ENCODE data around the gene SREBF1.

The SREBF1 gene

GRCh38 chr17:17822616-17823015 is 14.2 kb downstream of the SREBF1 start:
- no peak for DNase-seq

- DNase-seq = no peak
These were observed 14.6 kb downstream of the SREBF1 start for GRCh38 chr17:17822189-17822588.

- no peak for DNase-seq
These were observed 16.2 kb downstream of the SREBF1 start for GRCh38 chr17:17820463-17821158.

- DNase-seq = no peak
These were observed 16.7 kb downstream of the SREBF1 start for GRCh38 chr17:17820046-17820445.

GRCh38 chr17:17819561-17819995 is 17.2 kb downstream of the SREBF1 start:
- DNase-seq = no peak

GRCh38 chr17:17819111-17819510 is 17.7 kb downstream of the SREBF1 start:
- DNase-seq = no peak

GRCh38 chr17:17818088-17818526 is 18.7 kb downstream of the SREBF1 start:
- DNase-seq = no peak

- DNase-seq = no peak
These were observed 19.2 kb downstream of the SREBF1 start for GRCh38 chr17:17817552-17817947.

- DNase-seq = no peak
These were observed 19.8 kb downstream of the SREBF1 start for GRCh38 chr17:17816831-17817551.

GRCh38 chr17:17816240-17816814 is 20.5 kb downstream of the SREBF1 start:
- no peak for DNase-seq

GRCh38 chr17:17815436-17816200 is 21.2 kb downstream of the SREBF1 start:
- DNase-seq = no peak

- no peak for DNase-seq
These were observed 21.8 kb downstream of the SREBF1 start for GRCh38 chr17:17815062-17815406.

- DNase-seq = no peak
These were observed 22.4 kb downstream of the SREBF1 start for GRCh38 chr17:17814162-17815061.

GRCh38 chr17:17813725-17814095 is 23.1 kb downstream of the SREBF1 start:
- DNase-seq = no peak

- DNase-seq = no peak
These were observed 23.6 kb downstream of the SREBF1 start for GRCh38 chr17:17813055-17813724.

- DNase-seq = peak; percentile 29
These were observed 24.4 kb downstream of the SREBF1 start for GRCh38 chr17:17812211-17813054.

GRCh38 chr17:17811381-17812210 is 25.2 kb downstream of the SREBF1 start:
- peak; percentile 66 for DNase-seq

GRCh38 chr17:17810895-17811248 is 25.9 kb downstream of the SREBF1 start:
- DNase-seq = no peak

- DNase-seq = no peak
These were observed 26.5 kb downstream of the SREBF1 start for GRCh38 chr17:17810084-17810894.

Measured in NCI-H510A (cell line).